A673 (cell line): ENCODE measurements around the gene VCX3A.

Experiments
- EZH2 ChIP-seq: fragments of 200-600 bp; sonication (generic); IDR thresholded peaks from 2 replicates; pipeline ENCODE4 v1.6.1; 2017; ENCODE audit warnings: borderline replicate concordance, low read depth, mild to moderate bottlenecking, mixed read lengths, antibody characterized with exemption, low read length; ENCODE audit not compliant: poor library complexity, severe bottlenecking
- TF ChIP-seq, protein P1 (sequence below): fragments of 300-800, 200-600 bp; sonication (generic); conservative IDR thresholded peaks from 2 replicates; pipeline ENCODE4 v1.5.1; 2017; ENCODE audit warnings: low read depth, mild to moderate bottlenecking, antibody characterized with exemption, low read length, moderate library complexity, mixed read lengths

- TF ChIP-seq, protein P1, sequence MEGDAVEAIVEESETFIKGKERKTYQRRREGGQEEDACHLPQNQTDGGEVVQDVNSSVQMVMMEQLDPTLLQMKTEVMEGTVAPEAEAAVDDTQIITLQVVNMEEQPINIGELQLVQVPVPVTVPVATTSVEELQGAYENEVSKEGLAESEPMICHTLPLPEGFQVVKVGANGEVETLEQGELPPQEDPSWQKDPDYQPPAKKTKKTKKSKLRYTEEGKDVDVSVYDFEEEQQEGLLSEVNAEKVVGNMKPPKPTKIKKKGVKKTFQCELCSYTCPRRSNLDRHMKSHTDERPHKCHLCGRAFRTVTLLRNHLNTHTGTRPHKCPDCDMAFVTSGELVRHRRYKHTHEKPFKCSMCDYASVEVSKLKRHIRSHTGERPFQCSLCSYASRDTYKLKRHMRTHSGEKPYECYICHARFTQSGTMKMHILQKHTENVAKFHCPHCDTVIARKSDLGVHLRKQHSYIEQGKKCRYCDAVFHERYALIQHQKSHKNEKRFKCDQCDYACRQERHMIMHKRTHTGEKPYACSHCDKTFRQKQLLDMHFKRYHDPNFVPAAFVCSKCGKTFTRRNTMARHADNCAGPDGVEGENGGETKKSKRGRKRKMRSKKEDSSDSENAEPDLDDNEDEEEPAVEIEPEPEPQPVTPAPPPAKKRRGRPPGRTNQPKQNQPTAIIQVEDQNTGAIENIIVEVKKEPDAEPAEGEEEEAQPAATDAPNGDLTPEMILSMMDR = peak; percentile 56
- no peak for TF ChIP-seq EZH2
Observed at GRCh38 chrX:6574762-6575161, 39.8 kb upstream of the VCX3A start.
